Measurements from ENCODE around the gene SLC2A13. TPM values are rescaled to one million over a fixed set of nuclear protein-coding genes. Genes with fewer than 3 reads are reported as not detected.

Gene SLC2A13
- total RNA-seq, 4 donors from 2014 or later = 9.1 to 63.4 (median 33.1) TPM

- no peaks in the 10 kb centered on the region for H3K36me3 ChIP-seq
- no peak overlapping the region for H3K27ac ChIP-seq
- no peak for DNase-seq
- H3K9me3 ChIP-seq = no peaks in the 10 kb centered on the region
- H3K4me1 ChIP-seq = no peaks in the 10 kb centered on the region
- no peaks in the 10 kb centered on the region for H3K27me3 ChIP-seq
- no peak overlapping the region for H3K4me3 ChIP-seq
- TF ChIP-seq CTCF (IDR thresholded peaks at IDR 0.05) = no peak
- TF ChIP-seq POLR2A (IDR thresholded peaks at IDR 0.05) = no peak
Observed at GRCh38 chr12:40146800-40147797, 41.2 kb upstream of the SLC2A13 start.

GRCh38 chr12:40145896-40146295, 40.0 kb upstream of the SLC2A13 start:
- DNase-seq = no peak
- Histone ChIP-seq H3K4me3 (no peak overlapping the region), H3K27ac (no peak overlapping the region), H3K36me3 (no peaks in the 10 kb centered on the region), H3K9me3 (no peaks in the 10 kb centered on the region), H3K27me3 (no peaks in the 10 kb centered on the region), H3K4me1 (no peaks in the 10 kb centered on the region)
- no peak for TF ChIP-seq CTCF (IDR thresholded peaks at IDR 0.05)
- TF ChIP-seq POLR2A (IDR thresholded peaks at IDR 0.05) = no peak

GRCh38 chr12:40144023-40144422, 38.1 kb upstream of the SLC2A13 start:
- H3K36me3 ChIP-seq = no peaks in the 10 kb centered on the region
- no peak overlapping the region for H3K4me3 ChIP-seq
- TF ChIP-seq CTCF (IDR thresholded peaks at IDR 0.05) (no peak), POLR2A (IDR thresholded peaks at IDR 0.05) (no peak)
- no peak overlapping the region for H3K27ac ChIP-seq
- H3K27me3 ChIP-seq = no peaks in the 10 kb centered on the region
- no peak for DNase-seq
- H3K4me1 ChIP-seq = no peaks in the 10 kb centered on the region
- H3K9me3 ChIP-seq = no peaks in the 10 kb centered on the region

GRCh38 chr12:40142001-40142744, 36.3 kb upstream of the SLC2A13 start:
- H3K4me1 ChIP-seq = no peaks in the 10 kb centered on the region
- no peak for DNase-seq
- H3K9me3 ChIP-seq = no peaks in the 10 kb centered on the region
- no peak for TF ChIP-seq POLR2A (IDR thresholded peaks at IDR 0.05)
- TF ChIP-seq CTCF (IDR thresholded peaks at IDR 0.05) = no peak
- no peak overlapping the region for H3K27ac ChIP-seq
- no peaks in the 10 kb centered on the region for H3K27me3 ChIP-seq
- H3K36me3 ChIP-seq = no peaks in the 10 kb centered on the region
- no peak overlapping the region for H3K4me3 ChIP-seq

- H3K36me3 ChIP-seq = no peaks in the 10 kb centered on the region
- H3K9me3 ChIP-seq = no peaks in the 10 kb centered on the region
- DNase-seq = no peak
- H3K27ac ChIP-seq = no peak overlapping the region
- H3K4me1 ChIP-seq = no peaks in the 10 kb centered on the region
- H3K4me3 ChIP-seq = no peak overlapping the region
- TF ChIP-seq POLR2A (IDR thresholded peaks at IDR 0.05) (no peak), CTCF (IDR thresholded peaks at IDR 0.05) (no peak)
- no peaks in the 10 kb centered on the region for H3K27me3 ChIP-seq
Observed at GRCh38 chr12:40138526-40138925, 32.6 kb upstream of the SLC2A13 start.
